ENCODE results near the gene MAN2B2.

DNA sequence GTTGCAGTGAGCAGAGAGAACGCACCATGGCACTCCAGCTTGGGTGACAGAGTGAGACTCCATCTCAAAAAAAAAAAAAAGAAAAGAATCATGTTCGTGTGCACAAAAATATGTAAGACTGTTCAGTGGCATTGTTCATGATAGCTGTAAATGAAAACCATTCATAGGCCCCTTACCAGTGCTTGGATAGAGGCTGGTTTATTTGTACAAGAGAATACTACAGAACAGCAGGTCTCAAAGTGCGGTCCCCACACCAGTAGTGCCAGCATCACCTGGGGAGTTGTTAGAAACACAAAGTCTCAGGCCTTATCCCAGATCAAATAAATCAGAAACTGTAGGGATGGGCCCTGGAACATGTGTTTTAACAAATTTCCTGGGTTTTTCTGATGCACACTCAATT lies 52.8 kb downstream of the MAN2B2 start:
- TF ChIP-seq, protein P1, sequence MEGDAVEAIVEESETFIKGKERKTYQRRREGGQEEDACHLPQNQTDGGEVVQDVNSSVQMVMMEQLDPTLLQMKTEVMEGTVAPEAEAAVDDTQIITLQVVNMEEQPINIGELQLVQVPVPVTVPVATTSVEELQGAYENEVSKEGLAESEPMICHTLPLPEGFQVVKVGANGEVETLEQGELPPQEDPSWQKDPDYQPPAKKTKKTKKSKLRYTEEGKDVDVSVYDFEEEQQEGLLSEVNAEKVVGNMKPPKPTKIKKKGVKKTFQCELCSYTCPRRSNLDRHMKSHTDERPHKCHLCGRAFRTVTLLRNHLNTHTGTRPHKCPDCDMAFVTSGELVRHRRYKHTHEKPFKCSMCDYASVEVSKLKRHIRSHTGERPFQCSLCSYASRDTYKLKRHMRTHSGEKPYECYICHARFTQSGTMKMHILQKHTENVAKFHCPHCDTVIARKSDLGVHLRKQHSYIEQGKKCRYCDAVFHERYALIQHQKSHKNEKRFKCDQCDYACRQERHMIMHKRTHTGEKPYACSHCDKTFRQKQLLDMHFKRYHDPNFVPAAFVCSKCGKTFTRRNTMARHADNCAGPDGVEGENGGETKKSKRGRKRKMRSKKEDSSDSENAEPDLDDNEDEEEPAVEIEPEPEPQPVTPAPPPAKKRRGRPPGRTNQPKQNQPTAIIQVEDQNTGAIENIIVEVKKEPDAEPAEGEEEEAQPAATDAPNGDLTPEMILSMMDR (IDR thresholded peaks at IDR 0.05), result no peak
- no peak for TF ChIP-seq POLR2A (IDR thresholded peaks at IDR 0.05)

Measured in lower leg skin (tissue), 3 donors.